GM18508 (cell line): ENCODE results near the gene RELT.
"Not testable (repeated sequence)": the region's sequence is repeated elsewhere in the genome, so short reads cannot be mapped to it uniquely, and the experiment has no call there.

ENCODE experiments used
- ATAC-seq: cut with Tn5 transposase; IDR thresholded peaks from one replicate; pipeline ENCODE4 v1.9.1; 2021; ENCODE audit warnings: moderate number of reproducible peaks; ENCODE audit not compliant: insufficient read depth, unreplicated experiment

RELT gene

DNA sequence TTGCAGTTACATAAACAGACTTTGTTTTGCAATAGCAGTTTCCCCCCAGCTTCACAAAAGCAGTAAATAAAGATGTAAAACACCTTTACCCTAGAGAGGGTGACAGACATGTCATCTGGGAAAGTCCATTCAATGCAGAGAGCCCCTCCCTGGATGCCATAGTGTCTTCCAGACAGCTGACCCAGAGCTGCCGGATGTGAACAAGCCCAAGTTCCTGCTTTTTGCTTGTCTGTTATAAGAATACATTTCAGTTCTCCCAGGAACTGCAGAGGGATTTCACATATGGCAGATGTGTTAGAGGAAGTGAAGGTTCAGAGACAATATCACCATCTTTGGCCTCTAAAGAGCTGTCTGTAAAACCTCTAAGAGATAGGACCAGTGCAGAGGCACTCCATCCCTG, 48.9 kb downstream of the RELT start:
- no peak for ATAC-seq

GRCh38 chr11:73426219-73426850, 50.1 kb downstream of the RELT start:
- ATAC-seq, result no peak

DNA sequence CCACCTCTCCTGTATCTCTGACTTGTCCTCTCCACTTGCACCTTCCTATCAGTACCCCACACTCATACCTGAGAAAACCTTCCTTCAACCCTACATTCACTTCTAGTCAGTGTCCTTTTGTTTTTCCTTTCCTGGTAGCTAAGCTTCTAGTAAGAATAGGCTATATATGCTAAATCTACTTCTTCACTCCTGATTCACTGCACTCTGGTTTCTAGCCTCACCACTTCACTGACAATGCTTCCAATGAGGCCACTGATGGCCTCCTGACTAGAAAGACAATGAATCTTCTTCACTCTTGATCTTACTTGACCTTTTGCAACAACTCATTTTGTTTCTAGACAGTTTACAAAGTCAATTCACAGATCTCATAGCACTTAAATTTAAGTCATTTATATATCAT, 52.0 kb downstream of the RELT start:
- no peak for ATAC-seq

DNA sequence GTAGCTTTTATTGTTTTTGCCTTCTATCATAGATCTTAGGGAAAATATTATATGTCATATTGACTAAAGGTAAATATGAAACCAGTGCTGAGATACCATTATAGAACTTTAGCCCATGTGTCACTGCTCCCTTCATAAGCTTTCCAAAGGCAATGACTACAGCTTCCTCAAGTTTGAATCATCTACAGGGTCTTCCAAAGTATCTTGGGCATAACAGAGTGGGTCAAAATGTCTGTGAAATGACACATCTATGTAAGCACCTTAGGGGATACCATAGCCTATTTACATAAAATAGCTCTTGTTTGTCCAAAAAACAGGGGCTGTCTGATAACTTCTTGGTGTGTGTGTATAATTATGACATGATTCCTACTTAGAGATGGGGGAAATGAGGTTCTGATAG, 52.5 kb downstream of the RELT start:
- no peak for ATAC-seq

DNA sequence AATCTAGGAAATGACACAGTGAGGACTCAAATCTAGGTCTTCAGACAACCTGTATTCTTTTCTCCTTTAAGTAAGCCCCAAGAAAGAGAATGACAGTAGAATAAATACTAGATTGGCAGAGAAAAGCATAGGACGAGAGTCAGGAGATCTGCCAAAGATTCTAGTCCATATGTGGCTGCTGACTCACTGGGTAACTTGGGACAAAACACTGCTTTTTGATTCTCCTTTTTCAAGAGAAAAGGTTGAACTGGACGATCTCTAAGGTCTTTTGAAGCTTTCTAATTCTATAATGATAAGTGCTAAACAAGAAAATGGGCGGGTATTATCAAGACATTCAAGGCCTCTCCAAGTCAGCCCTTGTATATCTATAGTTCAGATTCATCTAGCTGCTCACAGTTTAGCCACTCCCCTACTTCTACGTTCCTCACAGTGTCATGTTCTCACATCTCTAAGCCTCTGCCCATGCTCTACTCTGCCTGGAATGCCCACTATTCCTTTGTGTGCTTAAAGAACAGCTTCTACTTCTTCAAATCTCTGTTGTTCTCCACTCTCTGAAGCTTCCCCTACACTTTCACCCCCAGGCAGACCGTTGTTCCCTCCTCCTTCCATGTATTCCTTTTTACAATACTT, 53.0 kb downstream of the RELT start:
- ATAC-seq, result no peak

- ATAC-seq, result no peak
Observed at GRCh38 chr11:73430326-73430725, 54.1 kb downstream of the RELT start.

DNA sequence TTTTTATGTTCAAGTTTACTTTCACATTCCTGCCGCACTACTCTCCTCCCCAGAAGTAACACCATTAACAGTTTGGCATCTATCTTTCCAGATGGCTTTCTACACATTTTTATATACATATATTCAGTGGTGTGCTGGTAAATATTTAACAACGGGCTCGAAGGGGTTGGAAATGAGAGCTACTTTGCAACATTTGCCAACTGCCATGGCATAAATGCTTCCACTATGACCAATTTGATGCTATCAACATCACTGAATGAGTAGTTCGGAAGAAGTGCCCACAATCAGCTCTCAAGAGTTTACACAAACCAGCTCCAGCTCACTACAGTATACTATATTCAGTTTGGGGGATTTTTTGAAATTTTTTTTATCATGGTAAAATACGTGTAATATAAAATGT, 55.2 kb downstream of the RELT start:
- no peak for ATAC-seq

GRCh38 chr11:73436859-73437258, 60.7 kb downstream of the RELT start:
- ATAC-seq, result not testable (repeated sequence)

DNA sequence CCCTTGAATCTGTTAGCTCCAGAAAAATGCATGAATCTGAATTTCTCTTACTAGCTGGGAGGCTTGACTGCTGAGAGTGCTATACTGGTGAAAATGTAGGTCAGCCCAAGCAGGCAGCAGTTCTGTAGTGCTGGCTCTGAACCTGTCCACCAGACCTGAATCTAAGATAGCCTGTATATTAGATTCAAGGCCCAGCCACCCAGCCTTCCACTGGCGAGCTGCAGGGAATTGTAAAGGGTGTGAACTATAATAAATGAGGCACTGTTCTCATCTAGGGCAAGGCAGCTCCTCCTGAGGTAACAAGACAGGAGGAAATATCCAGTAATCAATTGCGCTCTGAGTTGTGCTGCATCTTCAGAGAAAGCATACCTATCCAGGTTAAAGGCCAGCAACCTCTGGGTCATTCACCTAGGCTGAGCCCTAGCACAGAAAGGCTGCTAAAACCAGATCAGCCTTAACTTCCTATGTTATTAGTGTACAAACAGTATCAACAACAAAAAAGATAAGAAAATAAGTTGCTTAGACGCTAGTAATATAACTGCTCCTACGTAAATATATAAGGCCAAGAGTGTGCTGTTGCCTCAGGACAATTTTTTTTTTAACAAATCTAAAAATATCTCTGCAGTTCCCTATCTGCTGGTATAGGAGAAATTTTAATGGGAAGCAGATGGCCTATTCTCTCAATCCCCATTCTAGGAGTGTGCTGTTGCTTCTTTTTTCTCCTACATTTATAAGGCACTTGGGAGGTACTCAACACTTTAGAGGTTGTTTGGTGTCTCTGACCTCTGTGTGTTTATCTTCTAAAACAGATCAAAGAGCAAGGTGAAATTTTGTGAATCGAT, 63.0 kb downstream of the RELT start:
- ATAC-seq, result no peak

DNA sequence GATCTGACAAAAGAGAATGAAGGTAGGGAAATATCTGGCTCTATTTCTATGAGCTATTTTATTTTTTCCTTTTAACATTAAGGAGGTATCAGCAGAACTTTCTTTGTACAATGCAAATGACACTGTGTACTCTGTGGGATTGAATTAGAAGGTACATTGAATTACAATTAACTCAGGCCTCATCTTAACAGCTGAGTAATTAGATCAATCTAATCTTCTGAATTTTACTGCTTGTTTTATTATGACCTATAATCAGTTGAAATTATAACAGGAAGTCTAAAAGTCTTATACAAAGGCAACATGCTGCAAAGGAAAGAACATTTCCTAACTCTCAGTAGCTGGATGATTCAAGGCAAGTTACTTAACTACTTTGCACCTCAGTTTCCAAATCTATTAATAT, 69.8 kb downstream of the RELT start:
- no peak for ATAC-seq

GRCh38 chr11:73446766-73447165, 70.6 kb downstream of the RELT start:
- ATAC-seq, result no peak
